Measurements from ENCODE around the gene ZNF827.

DNA sequence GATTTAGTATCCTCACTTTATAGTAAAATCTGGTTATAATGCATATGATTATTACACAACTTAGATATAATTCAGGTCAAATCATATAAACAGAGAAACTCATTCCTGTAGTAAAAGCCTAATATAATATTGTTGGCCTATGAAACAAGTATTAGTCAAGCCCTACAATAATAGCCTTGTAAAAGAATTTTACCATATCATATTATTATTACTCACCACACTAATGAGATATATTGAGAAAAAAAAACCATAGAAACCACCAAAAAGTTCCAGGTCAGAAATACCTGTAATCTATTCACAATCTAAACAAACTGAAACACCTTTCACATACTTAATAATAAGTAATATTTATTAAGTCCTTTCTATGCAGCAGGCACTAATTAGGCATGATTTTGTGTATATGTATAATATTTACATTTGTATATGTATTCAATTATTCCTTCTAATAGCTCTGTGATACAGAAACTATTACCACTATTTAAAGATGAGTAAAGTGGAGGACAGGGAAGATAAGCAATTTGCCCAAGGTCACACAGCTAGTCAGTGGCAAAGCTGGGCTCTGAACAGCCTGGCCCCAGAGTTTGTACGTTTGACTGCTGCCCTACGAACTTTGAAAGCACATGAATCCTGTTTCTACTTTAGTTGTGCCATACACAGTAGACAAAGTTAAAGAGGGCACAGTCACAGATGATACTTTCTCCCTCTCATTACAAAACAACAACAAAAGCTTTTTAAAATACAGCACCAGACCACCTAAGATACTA lies 9.0 kb downstream of the ZNF827 start:
- TF ChIP-seq, protein P1, sequence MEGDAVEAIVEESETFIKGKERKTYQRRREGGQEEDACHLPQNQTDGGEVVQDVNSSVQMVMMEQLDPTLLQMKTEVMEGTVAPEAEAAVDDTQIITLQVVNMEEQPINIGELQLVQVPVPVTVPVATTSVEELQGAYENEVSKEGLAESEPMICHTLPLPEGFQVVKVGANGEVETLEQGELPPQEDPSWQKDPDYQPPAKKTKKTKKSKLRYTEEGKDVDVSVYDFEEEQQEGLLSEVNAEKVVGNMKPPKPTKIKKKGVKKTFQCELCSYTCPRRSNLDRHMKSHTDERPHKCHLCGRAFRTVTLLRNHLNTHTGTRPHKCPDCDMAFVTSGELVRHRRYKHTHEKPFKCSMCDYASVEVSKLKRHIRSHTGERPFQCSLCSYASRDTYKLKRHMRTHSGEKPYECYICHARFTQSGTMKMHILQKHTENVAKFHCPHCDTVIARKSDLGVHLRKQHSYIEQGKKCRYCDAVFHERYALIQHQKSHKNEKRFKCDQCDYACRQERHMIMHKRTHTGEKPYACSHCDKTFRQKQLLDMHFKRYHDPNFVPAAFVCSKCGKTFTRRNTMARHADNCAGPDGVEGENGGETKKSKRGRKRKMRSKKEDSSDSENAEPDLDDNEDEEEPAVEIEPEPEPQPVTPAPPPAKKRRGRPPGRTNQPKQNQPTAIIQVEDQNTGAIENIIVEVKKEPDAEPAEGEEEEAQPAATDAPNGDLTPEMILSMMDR (IDR thresholded peaks at IDR 0.05) = no peak
- no peak for TF ChIP-seq POLR2AphosphoS5 (IDR thresholded peaks at IDR 0.05; ENCODE audit: low read depth, low read length)
- TF ChIP-seq, protein P2, sequence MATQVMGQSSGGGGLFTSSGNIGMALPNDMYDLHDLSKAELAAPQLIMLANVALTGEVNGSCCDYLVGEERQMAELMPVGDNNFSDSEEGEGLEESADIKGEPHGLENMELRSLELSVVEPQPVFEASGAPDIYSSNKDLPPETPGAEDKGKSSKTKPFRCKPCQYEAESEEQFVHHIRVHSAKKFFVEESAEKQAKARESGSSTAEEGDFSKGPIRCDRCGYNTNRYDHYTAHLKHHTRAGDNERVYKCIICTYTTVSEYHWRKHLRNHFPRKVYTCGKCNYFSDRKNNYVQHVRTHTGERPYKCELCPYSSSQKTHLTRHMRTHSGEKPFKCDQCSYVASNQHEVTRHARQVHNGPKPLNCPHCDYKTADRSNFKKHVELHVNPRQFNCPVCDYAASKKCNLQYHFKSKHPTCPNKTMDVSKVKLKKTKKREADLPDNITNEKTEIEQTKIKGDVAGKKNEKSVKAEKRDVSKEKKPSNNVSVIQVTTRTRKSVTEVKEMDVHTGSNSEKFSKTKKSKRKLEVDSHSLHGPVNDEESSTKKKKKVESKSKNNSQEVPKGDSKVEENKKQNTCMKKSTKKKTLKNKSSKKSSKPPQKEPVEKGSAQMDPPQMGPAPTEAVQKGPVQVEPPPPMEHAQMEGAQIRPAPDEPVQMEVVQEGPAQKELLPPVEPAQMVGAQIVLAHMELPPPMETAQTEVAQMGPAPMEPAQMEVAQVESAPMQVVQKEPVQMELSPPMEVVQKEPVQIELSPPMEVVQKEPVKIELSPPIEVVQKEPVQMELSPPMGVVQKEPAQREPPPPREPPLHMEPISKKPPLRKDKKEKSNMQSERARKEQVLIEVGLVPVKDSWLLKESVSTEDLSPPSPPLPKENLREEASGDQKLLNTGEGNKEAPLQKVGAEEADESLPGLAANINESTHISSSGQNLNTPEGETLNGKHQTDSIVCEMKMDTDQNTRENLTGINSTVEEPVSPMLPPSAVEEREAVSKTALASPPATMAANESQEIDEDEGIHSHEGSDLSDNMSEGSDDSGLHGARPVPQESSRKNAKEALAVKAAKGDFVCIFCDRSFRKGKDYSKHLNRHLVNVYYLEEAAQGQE (IDR thresholded peaks at IDR 0.05; ENCODE audit: insufficient read depth in 1 of 2, low read depth in 2 of 2, low read length in 1 of 2) = no peak
- no peak for TF ChIP-seq TCF7L2 (IDR thresholded peaks at IDR 0.05; ENCODE audit: low read depth, low read length)
